ENCODE measurements around the gene MICU1. TPM values are rescaled to one million over a fixed set of nuclear protein-coding genes. Genes with fewer than 3 reads are reported as not detected.
A peak's percentile ranks its signal among the peaks of the same experiment; 100 is the strongest.

The MICU1 gene
- total RNA-seq, 1 donor from 2014 or later = 58.2 TPM

DNA sequence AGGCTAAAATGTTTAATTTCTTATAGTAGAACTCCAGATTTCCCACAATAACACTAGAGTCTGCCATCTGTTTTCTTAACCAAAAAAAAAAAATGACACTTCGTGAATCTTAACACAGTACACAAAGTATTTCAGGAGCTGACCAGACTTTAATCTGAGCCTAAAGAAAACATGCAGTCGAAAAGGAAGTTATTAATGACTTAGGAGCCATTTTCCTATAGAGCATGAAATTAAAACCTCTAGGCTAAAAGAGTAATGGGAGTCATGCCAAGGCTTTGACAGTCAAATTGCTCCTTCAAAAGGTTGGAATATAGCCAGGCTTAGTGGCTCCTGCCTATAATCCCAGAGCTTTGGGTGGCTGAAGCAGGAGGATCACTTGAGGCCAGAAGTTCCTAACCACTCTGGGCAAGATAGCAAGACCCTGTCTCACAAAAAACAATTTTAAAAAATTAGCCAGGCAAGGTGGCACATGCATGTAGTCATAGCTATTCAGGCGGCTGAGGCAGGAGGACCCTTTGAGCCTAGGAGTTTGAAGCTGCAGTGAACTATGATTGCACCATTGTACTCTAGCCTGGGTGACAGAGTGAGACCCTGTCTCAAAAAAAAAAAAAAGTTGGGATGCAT lies 13.6 kb downstream of the MICU1 start:
- peak overlapping the region; percentile 89 for H3K27ac Mint-ChIP-seq
- H3K9me3 Mint-ChIP-seq = peaks cover 22% of the 10 kb centered on the region
- peaks cover 30% of the 10 kb centered on the region for H3K36me3 Mint-ChIP-seq
- H3K27me3 Mint-ChIP-seq (ENCODE audit: low read depth) = no peaks in the 10 kb centered on the region
- TF ChIP-seq, protein P1, sequence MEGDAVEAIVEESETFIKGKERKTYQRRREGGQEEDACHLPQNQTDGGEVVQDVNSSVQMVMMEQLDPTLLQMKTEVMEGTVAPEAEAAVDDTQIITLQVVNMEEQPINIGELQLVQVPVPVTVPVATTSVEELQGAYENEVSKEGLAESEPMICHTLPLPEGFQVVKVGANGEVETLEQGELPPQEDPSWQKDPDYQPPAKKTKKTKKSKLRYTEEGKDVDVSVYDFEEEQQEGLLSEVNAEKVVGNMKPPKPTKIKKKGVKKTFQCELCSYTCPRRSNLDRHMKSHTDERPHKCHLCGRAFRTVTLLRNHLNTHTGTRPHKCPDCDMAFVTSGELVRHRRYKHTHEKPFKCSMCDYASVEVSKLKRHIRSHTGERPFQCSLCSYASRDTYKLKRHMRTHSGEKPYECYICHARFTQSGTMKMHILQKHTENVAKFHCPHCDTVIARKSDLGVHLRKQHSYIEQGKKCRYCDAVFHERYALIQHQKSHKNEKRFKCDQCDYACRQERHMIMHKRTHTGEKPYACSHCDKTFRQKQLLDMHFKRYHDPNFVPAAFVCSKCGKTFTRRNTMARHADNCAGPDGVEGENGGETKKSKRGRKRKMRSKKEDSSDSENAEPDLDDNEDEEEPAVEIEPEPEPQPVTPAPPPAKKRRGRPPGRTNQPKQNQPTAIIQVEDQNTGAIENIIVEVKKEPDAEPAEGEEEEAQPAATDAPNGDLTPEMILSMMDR (IDR thresholded peaks at IDR 0.05; ENCODE audit: unreplicated experiment) = no peak
- no peak for DNase-seq (ENCODE audit: low spot score in 2 of 2, unreplicated experiment in 2 of 2)
- H3K4me3 Mint-ChIP-seq = no peak overlapping the region
- peaks cover 26% of the 10 kb centered on the region for H3K4me1 Mint-ChIP-seq

DNA sequence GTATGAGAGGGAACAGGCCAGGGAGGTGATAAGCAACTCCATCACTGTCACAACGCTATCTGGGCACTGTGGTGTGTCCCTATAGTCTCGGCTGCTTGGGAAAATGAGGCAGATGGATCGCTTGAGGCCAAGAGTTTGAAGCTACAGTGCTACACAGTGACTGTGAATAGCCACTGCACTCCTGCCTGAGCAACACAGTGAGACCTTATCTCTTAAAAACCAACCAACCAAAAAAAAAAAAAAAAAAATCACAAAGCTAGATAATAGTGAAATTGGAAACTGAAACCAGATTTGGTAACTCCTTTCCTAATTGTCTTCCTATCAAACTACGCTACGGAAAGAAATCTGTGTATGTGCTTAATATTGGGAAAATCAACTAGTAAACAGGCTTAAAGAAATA lies 14.1 kb downstream of the MICU1 start:
- no peaks in the 10 kb centered on the region for H3K27me3 Mint-ChIP-seq (ENCODE audit: low read depth)
- H3K4me3 Mint-ChIP-seq = no peak overlapping the region
- TF ChIP-seq, protein P1 (IDR thresholded peaks at IDR 0.05; ENCODE audit: unreplicated experiment) = no peak
- peak overlapping the region; percentile 89 for H3K27ac Mint-ChIP-seq
- peaks cover 22% of the 10 kb centered on the region for H3K4me1 Mint-ChIP-seq
- peaks cover 20% of the 10 kb centered on the region for H3K9me3 Mint-ChIP-seq
- no peak for DNase-seq (ENCODE audit: low spot score in 2 of 2, unreplicated experiment in 2 of 2)
- peaks cover 27% of the 10 kb centered on the region for H3K36me3 Mint-ChIP-seq

DNA sequence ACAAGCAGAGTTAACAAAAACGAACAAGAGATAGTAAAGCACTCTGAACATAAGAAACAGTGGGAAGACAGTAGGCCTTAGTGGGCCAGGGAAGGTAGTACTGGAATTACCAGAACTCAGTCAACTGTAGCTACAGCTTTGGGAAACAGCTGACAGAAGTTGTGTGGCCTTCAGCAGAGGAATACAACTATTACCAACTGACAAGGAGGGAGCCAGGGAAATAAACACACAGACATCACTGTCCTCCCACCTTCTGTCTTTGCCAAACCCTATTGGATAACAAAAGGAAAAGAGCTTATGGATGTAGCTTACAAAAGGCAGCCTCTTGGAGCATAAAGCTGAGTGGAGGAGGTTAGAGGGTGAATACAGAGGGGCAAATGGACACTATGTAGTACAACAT lies 15.4 kb downstream of the MICU1 start:
- Mint-ChIP-seq H3K27me3 (ENCODE audit: low read depth) (no peaks in the 10 kb centered on the region), H3K9me3 (peaks cover 11% of the 10 kb centered on the region), H3K4me1 (peaks cover 19% of the 10 kb centered on the region), H3K27ac (peak overlapping the region; percentile 81), H3K36me3 (peaks cover 18% of the 10 kb centered on the region), H3K4me3 (no peak overlapping the region)
- TF ChIP-seq, protein P1 (IDR thresholded peaks at IDR 0.05; ENCODE audit: unreplicated experiment) = no peak
- DNase-seq (ENCODE audit: low spot score in 2 of 2, unreplicated experiment in 2 of 2) = no peak

DNA sequence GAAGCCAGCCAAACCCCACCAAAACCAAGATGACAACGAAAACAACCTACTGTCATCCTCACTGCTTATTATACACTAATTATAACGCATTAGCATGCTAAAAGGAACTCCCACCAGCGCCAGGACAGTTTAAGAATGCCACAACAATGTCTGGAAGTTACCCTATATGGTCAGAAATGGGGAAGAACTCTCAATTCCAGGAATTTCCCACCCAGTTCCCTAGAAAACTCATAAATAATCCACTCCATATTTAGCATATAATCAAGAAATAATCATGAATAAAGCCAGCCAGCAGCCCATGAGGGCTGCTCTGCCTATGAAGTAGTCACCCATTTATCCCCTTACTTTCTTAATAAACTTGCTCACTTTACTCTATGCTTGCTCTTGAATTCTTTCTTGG lies 20.8 kb downstream of the MICU1 start:
- Mint-ChIP-seq H3K27me3 (ENCODE audit: low read depth) (no peaks in the 10 kb centered on the region), H3K27ac (peak overlapping the region; percentile 44), H3K4me1 (peaks cover 11% of the 10 kb centered on the region), H3K36me3 (peaks cover 15% of the 10 kb centered on the region), H3K4me3 (no peak overlapping the region), H3K9me3 (peaks cover 7% of the 10 kb centered on the region)
- TF ChIP-seq, protein P1 (IDR thresholded peaks at IDR 0.05; ENCODE audit: unreplicated experiment) = no peak
- DNase-seq (ENCODE audit: low spot score in 2 of 2, unreplicated experiment in 2 of 2) = no peak

DNA sequence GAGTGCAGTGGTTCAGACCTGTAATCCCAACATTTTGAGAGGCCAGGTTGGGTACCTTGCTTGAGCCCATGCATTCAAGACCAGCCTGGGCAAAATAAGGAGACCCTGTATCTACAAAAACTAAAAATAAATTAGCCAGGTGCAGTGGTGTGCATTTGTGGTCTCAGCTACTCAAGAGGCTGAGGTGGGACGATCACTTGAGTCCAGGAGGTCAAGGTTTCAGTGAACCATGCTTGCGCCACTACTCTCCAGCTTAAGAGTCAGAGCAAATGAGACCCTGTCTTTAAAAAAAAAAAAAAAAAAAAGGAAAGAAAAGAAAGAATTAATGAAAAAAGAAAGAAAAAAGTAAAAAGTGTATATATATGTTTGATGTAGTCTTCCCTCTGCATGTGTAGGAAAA lies 24.7 kb downstream of the MICU1 start:
- no peak overlapping the region for H3K4me3 Mint-ChIP-seq
- DNase-seq (ENCODE audit: low spot score in 2 of 2, unreplicated experiment in 2 of 2) = no peak
- peaks cover 6% of the 10 kb centered on the region for H3K36me3 Mint-ChIP-seq
- no peaks in the 10 kb centered on the region for H3K27me3 Mint-ChIP-seq (ENCODE audit: low read depth)
- TF ChIP-seq, protein P1 (IDR thresholded peaks at IDR 0.05; ENCODE audit: unreplicated experiment) = no peak
- H3K9me3 Mint-ChIP-seq = no peaks in the 10 kb centered on the region
- H3K27ac Mint-ChIP-seq = no peak overlapping the region
- peaks cover 14% of the 10 kb centered on the region for H3K4me1 Mint-ChIP-seq

Measured in mesothelial cell of epicardium (in vitro differentiated cells).